Gastrocnemius medialis (tissue), 4 donors: ENCODE data around the gene TBATA. TPM values are rescaled to one million over a fixed set of nuclear protein-coding genes. Genes with fewer than 3 reads are reported as not detected.

Experiments used
- ATAC-seq, 2 donors: fragments of 150-250 bp; one replicate each; pipeline ENCODE4 v1.9.1; 2016
- DNase-seq, 2 donors: peaks; one replicate each; pipeline ENCODE4 v3.0.0-alpha.2; 2019
- H3K27ac ChIP-seq, 4 donors: fragments of 200-600 bp; sonication (generic); 1 replicate in 1 of 4; 2 replicates in 3 of 4; pipeline ENCODE4 v1.5.1; 2016 to 2018; ENCODE audit warnings: mild to moderate bottlenecking in 2 of 4, moderate library complexity in 1 of 4
- H3K27me3 ChIP-seq, 3 donors: fragments of 200-600 bp; sonication (generic) in 2 of 3; 1 replicate in 1 of 3; 2 replicates in 2 of 3; pipeline versions ENCODE4 v1.5.1 to v1.6.0; 2016 to 2019; ENCODE audit warnings: mild to moderate bottlenecking in 1 of 3, moderate library complexity in 1 of 3
- H3K36me3 ChIP-seq, 2 donors: fragments of 200-600 bp; sonication (generic) in 1 of 2; one replicate each; pipeline ENCODE4 v1.5.1; 2017 to 2018
- H3K4me1 ChIP-seq, 2 donors: fragments of 200-600 bp; sonication (generic) in 1 of 2; one replicate each; pipeline ENCODE4 v1.5.1; 2016 to 2017; ENCODE audit warnings: mild to moderate bottlenecking in 2 of 2
- H3K4me3 ChIP-seq, 4 donors: fragments of 200-600 bp; sonication (generic) in 3 of 4; 1 replicate in 1 of 4; 2 replicates in 3 of 4; pipeline ENCODE4 v1.5.1; 2016 to 2019; ENCODE audit warnings: mild to moderate bottlenecking in 2 of 4
- H3K9me3 ChIP-seq, 3 donors: fragments of 200-600 bp; sonication (generic) in 2 of 3; 1 replicate in 1 of 3; 2 replicates in 2 of 3; pipeline ENCODE4 v1.5.1; 2016 to 2019
- CTCF ChIP-seq, 5 experiments: fragments of 450-650 bp in 3 of 5; fragments of 200-600 bp in 2 of 5; sonication (generic) in 2 of 5; IDR thresholded peaks in 4 of 5; conservative IDR thresholded peaks in 1 of 5; 1 replicate in 4 of 5; 2 replicates in 1 of 5; pipeline ENCODE4 v1.5.1; 2016 to 2019; ENCODE audit warnings: antibody characterized with exemption in 5 of 5, mild to moderate bottlenecking in 3 of 5, moderate library complexity in 3 of 5
- POLR2A ChIP-seq, 2 donors: fragments of 450-650 bp; IDR thresholded peaks; one replicate each; pipeline ENCODE4 v1.6.1; 2017; ENCODE audit warnings: antibody characterized with exemption in 2 of 2, mild to moderate bottlenecking in 2 of 2, moderate library complexity in 2 of 2
- in situ Hi-C, 4 donors: fragments of 200-750 bp; cut with MboI; loops; one replicate each; pipeline versions ENCODE4 v1.15.0 to v1.8.0; 2017; ENCODE audit warnings: low sequenced_read_pairs in 4 of 4
- intact Hi-C: fragments of 100-400 bp; cut with DNase I; formaldehyde crosslinking; loops from one replicate; pipeline ENCODE4 v1.15.1; 2023; ENCODE audit warnings: low total_unique reads
- total RNA-seq, 4 donors: library from RNA; depleted of rRNA; stranded (reverse); fragments of >200 nt; gene quantifications; one replicate each; pipeline versions ENCODE4 v1.1.0 to v1.2.3, GENCODE V29; 2016

Gene TBATA
- total RNA-seq, 4 donors from 2014 or later: not detected

DNA sequence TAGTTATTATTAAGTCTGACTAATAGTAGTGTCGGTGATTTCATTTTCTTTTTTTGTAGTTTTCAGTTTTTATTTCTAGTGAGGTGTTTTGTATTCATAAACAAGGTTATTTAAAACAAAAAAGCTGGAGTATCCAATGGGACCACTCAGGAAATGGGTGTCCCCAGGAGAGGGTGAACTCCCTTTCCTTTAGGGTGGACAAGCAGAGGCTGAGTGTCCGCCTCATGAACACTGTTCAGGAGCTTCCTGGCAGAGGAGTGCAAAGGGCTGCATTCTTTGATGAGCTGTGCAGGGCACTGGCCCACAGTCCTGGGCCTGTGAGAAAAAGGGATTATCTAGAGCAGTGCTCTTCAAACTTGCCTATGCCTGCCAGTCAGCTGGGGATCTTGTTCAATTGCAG lies 56.8 kb downstream of the TBATA start:
- intact Hi-C loops (no loop called here), in situ Hi-C loops (no loop called here)
- Histone ChIP-seq H3K4me1 (no peaks in the 10 kb centered on the region), H3K36me3 (no peaks in the 10 kb centered on the region), H3K9me3 (no peaks in the 10 kb centered on the region), H3K27ac (no peak overlapping the region), H3K4me3 (no peak overlapping the region), H3K27me3 (no peaks in the 10 kb centered on the region)
- DNase-seq: no peak
- no peak for ATAC-seq
- TF ChIP-seq CTCF (IDR thresholded peaks at IDR 0.05 in 4 of 5, conservative IDR thresholded peaks at IDR 0.05 in 1 of 5): no peak

DNA sequence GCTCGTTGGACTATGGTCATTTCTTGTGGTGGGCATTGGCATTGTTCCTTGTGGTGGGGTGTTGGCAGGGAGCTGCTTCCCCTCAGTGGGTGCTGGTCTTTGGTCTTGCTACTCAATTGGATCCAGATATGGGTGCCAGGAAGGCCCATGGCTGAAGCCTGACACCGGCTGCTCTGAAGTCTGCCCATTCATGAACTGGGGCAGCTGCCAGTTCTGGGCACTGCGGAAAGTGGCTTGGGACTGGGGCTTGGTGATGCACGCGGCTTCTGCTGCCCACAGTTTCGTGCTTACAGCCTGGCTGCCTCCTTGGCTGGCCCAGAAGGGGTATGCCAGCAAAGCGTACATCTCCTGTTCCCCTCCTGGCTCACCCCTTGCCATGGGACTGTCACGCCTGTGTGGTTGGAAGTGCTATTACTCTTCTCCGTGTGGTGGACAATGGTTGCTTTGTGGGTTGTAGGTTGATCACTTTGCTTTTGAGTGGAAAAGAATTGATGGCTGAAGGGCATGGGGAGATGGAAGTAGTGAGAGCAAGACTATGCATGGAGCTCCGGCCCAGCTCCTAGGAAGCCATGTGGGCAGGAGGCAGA lies 58.2 kb downstream of the TBATA start:
- Histone ChIP-seq H3K36me3 (no peaks in the 10 kb centered on the region), H3K27ac (no peak overlapping the region), H3K9me3 (no peaks in the 10 kb centered on the region), H3K4me3 (no peak overlapping the region), H3K27me3 (no peaks in the 10 kb centered on the region), H3K4me1 (no peaks in the 10 kb centered on the region)
- in situ Hi-C loops (no loop called here), intact Hi-C loops (no loop called here)
- no peak for ATAC-seq
- DNase-seq: no peak
- TF ChIP-seq POLR2A (IDR thresholded peaks at IDR 0.05) (no peak), CTCF (IDR thresholded peaks at IDR 0.05 in 4 of 5, conservative IDR thresholded peaks at IDR 0.05 in 1 of 5) (no peak)

- H3K4me1 ChIP-seq: no peaks in the 10 kb centered on the region
- H3K4me3 ChIP-seq: no peak overlapping the region
- no peak for ATAC-seq
- TF ChIP-seq CTCF (IDR thresholded peaks at IDR 0.05 in 4 of 5, conservative IDR thresholded peaks at IDR 0.05 in 1 of 5): no peak
- no peak for TF ChIP-seq POLR2A (IDR thresholded peaks at IDR 0.05)
- in situ Hi-C loops (no loop called here), intact Hi-C loops (no loop called here)
- H3K9me3 ChIP-seq: no peaks in the 10 kb centered on the region
- H3K27me3 ChIP-seq: no peaks in the 10 kb centered on the region
- H3K27ac ChIP-seq: no peak overlapping the region
- H3K36me3 ChIP-seq: no peaks in the 10 kb centered on the region
- no peak for DNase-seq
These were observed 61.4 kb downstream of the TBATA start for GRCh38 chr10:70723771-70724170.

DNA sequence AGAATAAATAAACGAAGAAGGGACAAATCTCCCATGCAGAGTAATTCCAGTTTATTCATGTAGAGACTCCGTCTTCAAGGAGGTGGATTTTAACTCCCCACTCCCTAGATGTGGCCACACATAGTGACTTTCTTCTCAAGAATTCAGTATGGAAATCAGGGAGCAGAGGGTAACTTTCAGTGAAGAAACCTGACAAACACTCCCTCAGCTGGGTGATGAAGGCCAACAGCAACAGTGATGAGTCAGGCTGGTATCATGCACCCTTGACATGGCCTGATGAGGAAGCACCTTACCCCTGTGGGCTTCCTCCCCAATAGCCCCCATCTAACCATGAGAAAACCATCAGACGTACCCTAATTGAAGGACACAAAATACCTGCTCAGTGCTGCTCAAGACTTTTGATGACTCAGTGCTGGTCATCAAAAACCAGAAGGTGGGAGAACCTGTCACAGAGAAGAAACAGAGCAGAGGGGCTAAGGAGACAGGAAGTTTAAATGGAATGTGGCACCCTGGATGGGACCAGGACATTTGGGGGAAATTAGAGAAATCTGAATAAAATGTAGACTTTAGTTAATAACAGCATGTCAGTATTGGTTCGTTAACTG lies 62.3 kb downstream of the TBATA start:
- Histone ChIP-seq H3K27me3 (no peaks in the 10 kb centered on the region), H3K36me3 (no peaks in the 10 kb centered on the region), H3K4me1 (no peaks in the 10 kb centered on the region), H3K4me3 (no peak overlapping the region), H3K9me3 (no peaks in the 10 kb centered on the region), H3K27ac (no peak overlapping the region)
- DNase-seq (no peak), ATAC-seq (no peak)
- in situ Hi-C loops: no loop called here
- intact Hi-C loops: no loop called here
- TF ChIP-seq CTCF (IDR thresholded peaks at IDR 0.05 in 4 of 5, conservative IDR thresholded peaks at IDR 0.05 in 1 of 5) (no peak), POLR2A (IDR thresholded peaks at IDR 0.05) (no peak)

Other genes with a start within 250 kb of the TBATA start
- 1 to 10 TPM in 1 of 4 donors, under 1 TPM in 2, not detected in 1; 0.18 to 2.1 (median 0.31) TPM for gene PRF1, start 182.6 kb downstream of the TBATA start, total RNA-seq
- gene ADAMTS14, start 112.9 kb downstream of the TBATA start, total RNA-seq: under 1 TPM in 1 of 4 donors, not detected in 3; 0.10 TPM
- gene SGPL1, start 30.6 kb upstream of the TBATA start, total RNA-seq: 10 to 100 TPM in 3 of 4 donors, 1 to 10 TPM in 1; 6.5 to 17.1 (median 11.3) TPM
- gene PCBD1, start 103.2 kb upstream of the TBATA start, total RNA-seq: 10 to 100 TPM; 31.0 to 57.8 (median 52.4) TPM